ENCODE results near the gene FBXO48.

FBXO48 gene

DNA sequence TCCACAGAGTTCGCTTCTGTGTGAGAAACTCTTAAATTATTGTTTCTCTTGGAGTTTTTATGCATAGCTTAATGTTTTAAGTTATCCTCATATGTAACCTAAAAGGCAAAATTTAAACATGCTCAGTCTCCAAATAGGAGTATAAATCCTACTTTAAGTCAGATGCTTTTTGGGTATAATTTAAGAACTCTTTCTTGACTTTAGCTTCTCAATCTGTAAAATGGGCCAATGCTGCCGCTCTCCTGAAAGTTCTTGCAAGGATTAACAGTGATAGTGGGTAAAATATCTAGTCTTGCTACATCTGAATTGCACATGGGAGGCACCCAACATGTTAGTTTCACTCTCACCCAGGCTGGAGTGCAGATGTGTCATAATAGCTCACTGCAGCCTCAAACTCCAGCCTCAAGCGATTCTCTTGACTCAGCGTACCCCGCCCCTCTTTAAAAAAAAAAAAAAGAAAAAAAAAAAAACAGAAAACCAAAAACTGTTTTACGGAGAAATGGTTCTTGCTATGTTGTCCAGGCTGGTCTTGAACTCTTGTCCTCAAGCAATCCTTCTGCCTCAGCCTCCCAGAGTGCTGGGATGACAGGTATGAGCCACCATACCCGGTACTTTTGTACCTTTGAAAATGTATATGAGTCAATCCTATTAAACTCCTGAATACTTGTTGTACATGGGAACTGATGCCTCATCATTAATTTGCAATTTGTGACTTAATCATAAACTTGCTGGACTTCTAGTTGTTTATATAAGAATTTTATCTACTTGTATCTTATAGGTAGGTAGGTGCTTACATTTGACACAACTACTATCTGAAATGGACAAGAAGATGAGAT, 1.8 kb downstream of the FBXO48 start:
- DNase-seq (ENCODE audit: low read depth in 2 of 2): peak in 1 of 2 donors; percentile 44
- no peak overlapping the region for H3K4me3 ChIP-seq (replicated peaks in 1 of 2; ENCODE audit: low read depth in 2 of 2, low read length in 2 of 2)
- TF ChIP-seq, protein P1, sequence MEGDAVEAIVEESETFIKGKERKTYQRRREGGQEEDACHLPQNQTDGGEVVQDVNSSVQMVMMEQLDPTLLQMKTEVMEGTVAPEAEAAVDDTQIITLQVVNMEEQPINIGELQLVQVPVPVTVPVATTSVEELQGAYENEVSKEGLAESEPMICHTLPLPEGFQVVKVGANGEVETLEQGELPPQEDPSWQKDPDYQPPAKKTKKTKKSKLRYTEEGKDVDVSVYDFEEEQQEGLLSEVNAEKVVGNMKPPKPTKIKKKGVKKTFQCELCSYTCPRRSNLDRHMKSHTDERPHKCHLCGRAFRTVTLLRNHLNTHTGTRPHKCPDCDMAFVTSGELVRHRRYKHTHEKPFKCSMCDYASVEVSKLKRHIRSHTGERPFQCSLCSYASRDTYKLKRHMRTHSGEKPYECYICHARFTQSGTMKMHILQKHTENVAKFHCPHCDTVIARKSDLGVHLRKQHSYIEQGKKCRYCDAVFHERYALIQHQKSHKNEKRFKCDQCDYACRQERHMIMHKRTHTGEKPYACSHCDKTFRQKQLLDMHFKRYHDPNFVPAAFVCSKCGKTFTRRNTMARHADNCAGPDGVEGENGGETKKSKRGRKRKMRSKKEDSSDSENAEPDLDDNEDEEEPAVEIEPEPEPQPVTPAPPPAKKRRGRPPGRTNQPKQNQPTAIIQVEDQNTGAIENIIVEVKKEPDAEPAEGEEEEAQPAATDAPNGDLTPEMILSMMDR (IDR thresholded peaks at IDR 0.05; ENCODE audit: low read depth, low read length): no peak

DNA sequence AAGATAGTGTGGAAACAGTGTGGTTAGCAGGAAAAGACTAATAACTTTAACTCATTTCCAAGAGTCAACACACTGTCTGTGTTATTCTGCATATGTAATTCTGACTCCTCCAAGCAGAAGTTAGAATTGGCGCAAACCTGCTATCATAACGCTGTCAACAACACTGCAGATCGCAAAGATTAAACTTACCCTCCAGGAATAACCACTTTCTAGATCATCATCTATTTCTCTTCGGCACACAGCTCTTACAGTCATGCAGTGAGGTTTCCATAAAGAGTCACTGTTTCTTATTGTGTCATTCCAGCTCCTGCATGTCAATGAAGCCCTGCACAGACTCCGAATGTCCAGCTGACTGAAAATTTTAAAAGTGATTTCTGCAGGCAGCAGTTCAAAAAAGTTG, 2.4 kb downstream of the FBXO48 start:
- TF ChIP-seq, protein P1 (IDR thresholded peaks at IDR 0.05; ENCODE audit: low read depth, low read length): no peak
- no peak for DNase-seq (ENCODE audit: low read depth in 2 of 2)
- no peak overlapping the region for H3K4me3 ChIP-seq (replicated peaks in 1 of 2; ENCODE audit: low read depth in 2 of 2, low read length in 2 of 2)

DNA sequence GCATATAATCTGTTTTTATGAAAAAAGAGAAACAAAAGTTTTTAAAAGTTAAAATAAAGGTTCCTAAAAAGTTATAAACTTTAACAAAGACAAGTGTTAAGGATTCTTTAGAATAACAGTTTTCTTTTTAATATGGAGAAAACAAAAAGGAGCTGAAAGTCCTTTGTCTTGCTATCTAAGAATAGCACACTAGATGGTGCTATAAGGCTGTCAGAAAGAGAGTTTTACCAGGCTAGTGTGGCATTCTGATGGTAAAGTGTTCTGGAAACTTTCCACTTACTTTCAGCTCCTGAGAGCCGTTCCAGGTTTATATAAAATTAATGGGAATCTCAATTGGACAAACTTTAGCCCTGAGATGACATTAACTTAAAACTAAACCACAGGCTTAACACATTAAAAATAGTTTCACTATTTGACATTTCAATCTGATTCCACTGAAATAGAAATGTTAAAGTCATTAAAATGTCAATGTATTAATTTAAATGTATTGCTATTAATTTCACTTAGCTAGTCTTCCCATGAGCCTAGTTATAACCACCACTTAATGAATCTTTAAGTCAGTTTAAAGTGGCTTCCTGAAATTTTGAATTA, 3.7 kb downstream of the FBXO48 start:
- TF ChIP-seq, protein P1 (IDR thresholded peaks at IDR 0.05; ENCODE audit: low read depth, low read length): peak; percentile 65
- peak; percentile 77 to 78 for DNase-seq (ENCODE audit: low read depth in 2 of 2)
- H3K4me3 ChIP-seq (replicated peaks in 1 of 2; ENCODE audit: low read depth in 2 of 2, low read length in 2 of 2): no peak overlapping the region

DNA sequence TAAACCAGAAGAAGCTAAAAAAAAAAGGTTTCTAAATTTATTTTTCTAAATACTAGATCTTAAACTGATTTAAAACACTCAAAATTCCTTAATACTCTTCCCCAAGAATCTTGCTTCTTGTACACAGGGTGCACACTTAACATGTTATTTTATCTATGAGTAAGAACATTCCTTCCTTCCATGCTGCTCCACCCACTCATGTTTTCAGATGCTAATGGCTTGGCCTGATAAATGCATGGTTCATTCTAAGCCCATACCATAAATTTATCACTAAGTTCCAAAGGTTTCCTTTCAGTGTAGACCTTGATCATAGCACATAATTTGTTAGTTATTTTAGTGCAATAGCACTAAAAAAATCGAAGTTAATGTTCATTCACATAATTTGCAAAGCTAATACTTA, 8.1 kb downstream of the FBXO48 start:
- no peak overlapping the region for H3K4me3 ChIP-seq (replicated peaks in 1 of 2; ENCODE audit: low read depth in 2 of 2, low read length in 2 of 2)
- TF ChIP-seq, protein P1 (IDR thresholded peaks at IDR 0.05; ENCODE audit: low read depth, low read length): no peak
- peak; percentile 35 to 64 for DNase-seq (ENCODE audit: low read depth in 2 of 2)

DNA sequence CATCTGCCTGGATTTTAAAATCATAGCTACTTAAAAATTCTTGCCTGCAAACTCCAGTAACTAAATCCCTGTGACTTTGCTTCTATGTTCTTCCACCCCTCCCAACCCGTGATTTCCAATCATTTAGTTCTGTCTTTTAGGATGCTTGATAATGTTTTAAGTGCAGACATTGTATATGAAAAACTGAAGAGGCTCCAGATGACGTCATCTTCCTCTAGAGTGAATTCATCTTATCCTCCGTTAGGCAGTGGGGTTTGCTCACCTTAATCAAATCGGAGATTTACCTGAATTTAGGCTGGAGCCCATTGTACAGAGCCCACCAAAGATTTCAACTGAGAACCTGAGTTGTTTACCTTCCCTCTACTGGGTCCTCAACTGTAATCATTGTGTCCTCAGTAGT, 10.9 kb downstream of the FBXO48 start:
- H3K4me3 ChIP-seq (replicated peaks in 1 of 2; ENCODE audit: low read depth in 2 of 2, low read length in 2 of 2): no peak overlapping the region
- TF ChIP-seq, protein P1 (IDR thresholded peaks at IDR 0.05; ENCODE audit: low read depth, low read length): no peak
- no peak for DNase-seq (ENCODE audit: low read depth in 2 of 2)

DNA sequence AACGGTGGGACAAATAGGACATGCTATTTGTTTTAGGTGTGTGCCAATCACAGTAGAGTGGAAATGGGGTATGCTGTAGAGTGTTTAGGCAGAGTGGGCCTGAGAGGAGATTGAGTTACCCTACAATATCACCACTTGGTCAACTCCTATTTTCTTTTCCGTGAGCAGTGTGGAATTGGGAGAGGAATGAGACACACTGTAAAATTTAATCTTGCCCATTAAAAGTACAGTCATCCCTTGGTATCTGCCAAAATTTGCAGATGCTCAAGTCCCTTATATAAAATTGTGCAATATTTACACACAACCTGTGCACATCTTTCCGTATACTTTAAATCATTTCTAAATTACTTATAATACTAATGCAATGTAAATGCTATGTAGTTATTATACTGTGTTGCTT, 12.4 kb downstream of the FBXO48 start:
- DNase-seq (ENCODE audit: low read depth in 2 of 2): no peak
- TF ChIP-seq, protein P1 (IDR thresholded peaks at IDR 0.05; ENCODE audit: low read depth, low read length): no peak
- H3K4me3 ChIP-seq (replicated peaks in 1 of 2; ENCODE audit: low read depth in 2 of 2, low read length in 2 of 2): no peak overlapping the region

Measured in cardiac fibroblast (primary cell).